ENCODE measurements around the gene ZBTB7A.

ZBTB7A gene

DNA sequence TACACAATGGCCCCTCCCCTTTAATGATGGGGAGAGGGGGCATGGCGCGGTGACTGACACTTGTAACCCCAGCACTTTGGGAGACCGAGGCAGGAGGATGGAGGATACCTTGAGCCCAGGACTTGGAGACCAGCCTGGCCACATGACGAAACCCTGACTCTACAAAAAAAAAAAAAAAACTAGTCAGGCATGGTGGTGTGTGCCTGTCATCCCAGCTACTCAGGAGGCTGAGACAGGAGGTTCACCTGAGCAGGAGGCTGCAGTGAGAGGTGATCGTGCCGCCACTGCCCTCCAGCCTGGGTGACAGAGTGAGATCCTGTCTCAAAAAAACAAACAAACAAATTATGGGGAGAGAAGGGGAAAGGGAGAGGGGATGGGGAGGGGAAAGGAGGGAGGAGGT, 13.8 kb upstream of the ZBTB7A start:
- H3K9me2 ChIP-seq (replicated peaks; ENCODE audit: low read depth, low read length) = no peaks in the 10 kb centered on the region
- H3F3A ChIP-seq (ENCODE audit: low read depth) = no peaks in the 10 kb centered on the region
- no peak overlapping the region for H2AFZ ChIP-seq (ENCODE audit: low read length)
- H3K4me2 ChIP-seq (ENCODE audit: low read depth, low read length, poor library complexity, severe bottlenecking) = no peak overlapping the region
- no peaks in the 10 kb centered on the region for H3K36me3 ChIP-seq (ENCODE audit: insufficient read depth, low read length)
- no peaks in the 10 kb centered on the region for H3K79me2 ChIP-seq (ENCODE audit: insufficient read depth, low read length)
- no peaks in the 10 kb centered on the region for H3K27me3 ChIP-seq (ENCODE audit: insufficient read depth, low read length, poor library complexity, severe bottlenecking)
- H3K4me1 ChIP-seq (ENCODE audit: insufficient read depth, low read length, poor library complexity, severe bottlenecking) = no peaks in the 10 kb centered on the region
- no peak overlapping the region for H3K4me3 ChIP-seq (ENCODE audit: low read length, poor library complexity, severe bottlenecking)
- no peak overlapping the region for H3K9ac ChIP-seq (ENCODE audit: low read depth, low read length, poor library complexity, severe bottlenecking)
- no peaks in the 10 kb centered on the region for H3K9me3 ChIP-seq (ENCODE audit: insufficient read depth, low read depth, low read length)
- TF ChIP-seq, protein P1, sequence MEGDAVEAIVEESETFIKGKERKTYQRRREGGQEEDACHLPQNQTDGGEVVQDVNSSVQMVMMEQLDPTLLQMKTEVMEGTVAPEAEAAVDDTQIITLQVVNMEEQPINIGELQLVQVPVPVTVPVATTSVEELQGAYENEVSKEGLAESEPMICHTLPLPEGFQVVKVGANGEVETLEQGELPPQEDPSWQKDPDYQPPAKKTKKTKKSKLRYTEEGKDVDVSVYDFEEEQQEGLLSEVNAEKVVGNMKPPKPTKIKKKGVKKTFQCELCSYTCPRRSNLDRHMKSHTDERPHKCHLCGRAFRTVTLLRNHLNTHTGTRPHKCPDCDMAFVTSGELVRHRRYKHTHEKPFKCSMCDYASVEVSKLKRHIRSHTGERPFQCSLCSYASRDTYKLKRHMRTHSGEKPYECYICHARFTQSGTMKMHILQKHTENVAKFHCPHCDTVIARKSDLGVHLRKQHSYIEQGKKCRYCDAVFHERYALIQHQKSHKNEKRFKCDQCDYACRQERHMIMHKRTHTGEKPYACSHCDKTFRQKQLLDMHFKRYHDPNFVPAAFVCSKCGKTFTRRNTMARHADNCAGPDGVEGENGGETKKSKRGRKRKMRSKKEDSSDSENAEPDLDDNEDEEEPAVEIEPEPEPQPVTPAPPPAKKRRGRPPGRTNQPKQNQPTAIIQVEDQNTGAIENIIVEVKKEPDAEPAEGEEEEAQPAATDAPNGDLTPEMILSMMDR (conservative IDR thresholded peaks at IDR 0.05; ENCODE audit: low read length) = no peak
- no peaks in the 10 kb centered on the region for H4K20me1 ChIP-seq (ENCODE audit: insufficient read depth, low read length, poor library complexity, severe bottlenecking)

DNA sequence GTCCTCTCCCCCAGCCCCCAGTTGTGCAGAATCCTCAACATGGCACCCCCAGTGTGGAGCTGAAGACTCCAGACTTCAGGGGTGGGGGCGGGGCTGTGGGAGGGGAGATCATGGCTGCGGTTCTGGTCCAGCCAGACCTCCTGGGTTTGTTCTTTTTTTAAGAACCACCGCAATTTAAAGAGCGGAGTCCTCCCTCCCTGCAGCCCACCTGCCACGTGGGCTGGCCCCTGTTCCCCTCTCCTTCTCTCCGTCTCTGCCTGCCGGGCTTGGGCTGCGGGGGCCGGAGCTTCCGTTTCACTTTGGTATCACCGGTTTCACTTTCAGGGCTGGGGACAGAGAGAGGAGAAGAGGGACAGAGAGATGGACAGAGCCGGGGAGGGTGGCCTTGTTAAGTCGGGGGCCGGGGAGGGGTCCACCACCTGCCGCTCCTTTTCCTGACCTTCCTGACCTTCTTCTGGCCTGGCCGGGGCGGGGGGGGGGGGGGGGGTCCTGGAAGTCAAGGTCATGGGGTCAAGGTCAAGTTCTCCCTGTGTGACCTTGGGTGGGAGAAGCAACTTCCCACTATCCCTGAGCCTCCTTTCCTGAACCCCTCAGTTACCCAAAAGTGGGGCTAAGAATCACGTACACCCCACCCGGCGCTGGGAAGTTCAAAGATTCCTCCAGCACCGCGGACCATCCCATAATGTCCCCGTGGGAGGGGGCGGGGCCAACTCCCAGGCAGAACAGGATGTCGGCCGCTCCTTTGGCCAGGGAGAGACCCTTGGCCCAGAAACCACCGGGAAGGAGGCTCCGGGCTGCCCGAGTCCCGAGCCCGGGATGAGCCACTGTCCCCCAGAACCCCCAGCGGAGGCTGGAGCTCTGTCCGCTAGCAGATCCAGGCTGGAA, 11.3 kb upstream of the ZBTB7A start:
- no peaks in the 10 kb centered on the region for H3K79me2 ChIP-seq (ENCODE audit: insufficient read depth, low read length)
- no peaks in the 10 kb centered on the region for H3K27me3 ChIP-seq (ENCODE audit: insufficient read depth, low read length, poor library complexity, severe bottlenecking)
- H2AFZ ChIP-seq (ENCODE audit: low read length) = no peak overlapping the region
- TF ChIP-seq, protein P1 (conservative IDR thresholded peaks at IDR 0.05; ENCODE audit: low read length) = no peak
- no peak for TF ChIP-seq EZH2phosphoT487 (IDR thresholded peaks at IDR 0.05; ENCODE audit: borderline replicate concordance)
- H3K4me2 ChIP-seq (ENCODE audit: low read depth, low read length, poor library complexity, severe bottlenecking) = no peak overlapping the region
- no peaks in the 10 kb centered on the region for H3K4me1 ChIP-seq (ENCODE audit: insufficient read depth, low read length, poor library complexity, severe bottlenecking)
- H4K20me1 ChIP-seq (ENCODE audit: insufficient read depth, low read length, poor library complexity, severe bottlenecking) = no peaks in the 10 kb centered on the region
- no peaks in the 10 kb centered on the region for H3K9me2 ChIP-seq (replicated peaks; ENCODE audit: low read depth, low read length)
- H3K9me3 ChIP-seq (ENCODE audit: insufficient read depth, low read depth, low read length) = no peaks in the 10 kb centered on the region
- H3K9ac ChIP-seq (ENCODE audit: low read depth, low read length, poor library complexity, severe bottlenecking) = no peak overlapping the region
- H3K4me3 ChIP-seq (ENCODE audit: low read length, poor library complexity, severe bottlenecking) = no peak overlapping the region
- no peaks in the 10 kb centered on the region for H3K36me3 ChIP-seq (ENCODE audit: insufficient read depth, low read length)
- no peaks in the 10 kb centered on the region for H3F3A ChIP-seq (ENCODE audit: low read depth)

GRCh38 chr19:4077007-4077374, 10.3 kb upstream of the ZBTB7A start:
- no peaks in the 10 kb centered on the region for H3K36me3 ChIP-seq (ENCODE audit: insufficient read depth, low read length)
- no peak overlapping the region for H2AFZ ChIP-seq (ENCODE audit: low read length)
- no peaks in the 10 kb centered on the region for H4K20me1 ChIP-seq (ENCODE audit: insufficient read depth, low read length, poor library complexity, severe bottlenecking)
- no peaks in the 10 kb centered on the region for H3K9me2 ChIP-seq (replicated peaks; ENCODE audit: low read depth, low read length)
- H3K9me3 ChIP-seq (ENCODE audit: insufficient read depth, low read depth, low read length) = no peaks in the 10 kb centered on the region
- no peaks in the 10 kb centered on the region for H3K4me1 ChIP-seq (ENCODE audit: insufficient read depth, low read length, poor library complexity, severe bottlenecking)
- H3F3A ChIP-seq (ENCODE audit: low read depth) = no peaks in the 10 kb centered on the region
- no peak overlapping the region for H3K4me2 ChIP-seq (ENCODE audit: low read depth, low read length, poor library complexity, severe bottlenecking)
- no peak overlapping the region for H3K9ac ChIP-seq (ENCODE audit: low read depth, low read length, poor library complexity, severe bottlenecking)
- H3K4me3 ChIP-seq (ENCODE audit: low read length, poor library complexity, severe bottlenecking) = no peak overlapping the region
- TF ChIP-seq EZH2phosphoT487 (IDR thresholded peaks at IDR 0.05; ENCODE audit: borderline replicate concordance) = no peak
- TF ChIP-seq, protein P1 (conservative IDR thresholded peaks at IDR 0.05; ENCODE audit: low read length) = no peak
- H3K27me3 ChIP-seq (ENCODE audit: insufficient read depth, low read length, poor library complexity, severe bottlenecking) = no peaks in the 10 kb centered on the region
- no peaks in the 10 kb centered on the region for H3K79me2 ChIP-seq (ENCODE audit: insufficient read depth, low read length)

Data from Loucy (cell line).